Neural progenitor cell (in vitro differentiated cells): ENCODE measurements around the gene CORIN.

Source experiments
- EZH2 ChIP-seq: fragments of 200-600 bp; sonication (generic); IDR thresholded peaks from 2 replicates; pipeline ENCODE4 v1.6.1; 2017; ENCODE audit warnings: antibody characterized with exemption, mild to moderate bottlenecking, moderate library complexity
- EZH2phosphoT487 ChIP-seq: fragments of 200-600 bp; sonication (generic); IDR thresholded peaks from 2 replicates; pipeline ENCODE4 v1.6.1; 2017; ENCODE audit warnings: antibody characterized with exemption
- TF ChIP-seq, protein P1 (sequence below): fragments of 200-600 bp; sonication (generic); IDR thresholded peaks from 2 replicates; pipeline ENCODE4 v1.5.1; 2017; ENCODE audit warnings: antibody characterized with exemption, mild to moderate bottlenecking

DNA sequence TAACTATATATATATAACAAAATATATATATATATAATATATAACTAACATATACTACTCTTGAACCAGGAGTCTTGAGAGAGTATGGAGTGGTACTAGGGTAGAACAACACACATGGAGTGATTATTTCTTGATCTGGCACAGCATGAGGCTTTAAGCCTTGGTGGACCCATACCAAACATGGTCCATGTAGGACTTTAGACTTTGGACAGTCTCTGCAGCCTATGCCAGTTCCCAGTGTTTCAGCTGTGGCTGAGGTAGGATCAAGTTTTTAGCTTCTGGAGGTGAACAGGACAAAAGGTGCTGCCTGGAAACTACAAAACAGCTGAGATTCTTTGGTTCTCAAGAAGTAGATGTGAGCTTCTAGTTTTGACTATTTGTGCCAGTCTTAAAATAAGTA, 20.6 kb downstream of the CORIN start:
- TF ChIP-seq, protein P1, sequence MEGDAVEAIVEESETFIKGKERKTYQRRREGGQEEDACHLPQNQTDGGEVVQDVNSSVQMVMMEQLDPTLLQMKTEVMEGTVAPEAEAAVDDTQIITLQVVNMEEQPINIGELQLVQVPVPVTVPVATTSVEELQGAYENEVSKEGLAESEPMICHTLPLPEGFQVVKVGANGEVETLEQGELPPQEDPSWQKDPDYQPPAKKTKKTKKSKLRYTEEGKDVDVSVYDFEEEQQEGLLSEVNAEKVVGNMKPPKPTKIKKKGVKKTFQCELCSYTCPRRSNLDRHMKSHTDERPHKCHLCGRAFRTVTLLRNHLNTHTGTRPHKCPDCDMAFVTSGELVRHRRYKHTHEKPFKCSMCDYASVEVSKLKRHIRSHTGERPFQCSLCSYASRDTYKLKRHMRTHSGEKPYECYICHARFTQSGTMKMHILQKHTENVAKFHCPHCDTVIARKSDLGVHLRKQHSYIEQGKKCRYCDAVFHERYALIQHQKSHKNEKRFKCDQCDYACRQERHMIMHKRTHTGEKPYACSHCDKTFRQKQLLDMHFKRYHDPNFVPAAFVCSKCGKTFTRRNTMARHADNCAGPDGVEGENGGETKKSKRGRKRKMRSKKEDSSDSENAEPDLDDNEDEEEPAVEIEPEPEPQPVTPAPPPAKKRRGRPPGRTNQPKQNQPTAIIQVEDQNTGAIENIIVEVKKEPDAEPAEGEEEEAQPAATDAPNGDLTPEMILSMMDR = no peak
- no peak for TF ChIP-seq EZH2
- no peak for TF ChIP-seq EZH2phosphoT487
